ENCODE results near the gene IQSEC2.

IQSEC2 gene

GRCh38 chrX:53303195-53303594, 21.8 kb upstream of the IQSEC2 start:
- no peak for TF ChIP-seq CTCF (IDR thresholded peaks at IDR 0.05; ENCODE audit: low read depth, low read length)
- no peak overlapping the region for H3K4me3 ChIP-seq (ENCODE audit: low read depth, low read length)

GRCh38 chrX:53300157-53300556, 18.8 kb upstream of the IQSEC2 start:
- TF ChIP-seq CTCF (IDR thresholded peaks at IDR 0.05; ENCODE audit: low read depth, low read length): no peak
- H3K4me3 ChIP-seq (ENCODE audit: low read depth, low read length): no peak overlapping the region

- no peak overlapping the region for H3K4me3 ChIP-seq (ENCODE audit: low read depth, low read length)
- TF ChIP-seq CTCF (IDR thresholded peaks at IDR 0.05; ENCODE audit: low read depth, low read length): peak; percentile 23; the same call in 1 of the 2 replicates
These were observed 12.8 kb upstream of the IQSEC2 start for GRCh38 chrX:53294024-53294648.

GRCh38 chrX:53291596-53291995, 10.2 kb upstream of the IQSEC2 start:
- TF ChIP-seq CTCF (IDR thresholded peaks at IDR 0.05; ENCODE audit: low read depth, low read length): no peak
- no peak overlapping the region for H3K4me3 ChIP-seq (ENCODE audit: low read depth, low read length)

GRCh38 chrX:53290441-53291041, 9.2 kb upstream of the IQSEC2 start:
- no peak for TF ChIP-seq CTCF (IDR thresholded peaks at IDR 0.05; ENCODE audit: low read depth, low read length)
- H3K4me3 ChIP-seq (ENCODE audit: low read depth, low read length): no peak overlapping the region

GRCh38 chrX:53288189-53288588, 6.8 kb upstream of the IQSEC2 start:
- TF ChIP-seq CTCF (IDR thresholded peaks at IDR 0.05; ENCODE audit: low read depth, low read length): no peak
- no peak overlapping the region for H3K4me3 ChIP-seq (ENCODE audit: low read depth, low read length)

- no peak for TF ChIP-seq CTCF (IDR thresholded peaks at IDR 0.05; ENCODE audit: low read depth, low read length)
- no peak overlapping the region for H3K4me3 ChIP-seq (ENCODE audit: low read depth, low read length)
These were observed 6.2 kb upstream of the IQSEC2 start for GRCh38 chrX:53287493-53288138.

All from WI38 (cell line).